Measurements from ENCODE around the gene BMP10.
A peak's percentile ranks its signal among the peaks of the same experiment; 100 is the strongest.

The BMP10 gene

DNA sequence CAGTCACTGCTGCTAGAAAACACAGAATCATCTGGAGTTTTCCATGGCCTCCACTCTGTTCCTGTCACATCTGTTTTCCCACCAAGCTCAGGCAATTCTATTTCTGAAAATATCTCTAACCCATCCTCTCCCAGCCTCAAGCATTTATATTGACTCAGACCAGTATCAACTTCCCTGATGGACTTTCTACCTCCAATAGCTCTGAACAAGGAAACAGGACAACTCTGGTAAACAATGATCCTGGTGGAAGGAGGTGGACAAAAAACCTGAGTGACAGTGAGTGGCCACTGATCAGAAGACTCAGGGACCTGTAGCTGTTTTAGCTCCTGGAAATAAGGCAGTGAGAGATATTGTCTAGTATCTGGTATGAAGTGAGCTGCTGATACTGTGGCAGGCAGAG is 23.4 kb downstream of the BMP10 start:
- DNase-seq, result peak; percentile 58

GRCh38 chr2:68846091-68846490 is 25.1 kb downstream of the BMP10 start:
- DNase-seq, result no peak

DNA sequence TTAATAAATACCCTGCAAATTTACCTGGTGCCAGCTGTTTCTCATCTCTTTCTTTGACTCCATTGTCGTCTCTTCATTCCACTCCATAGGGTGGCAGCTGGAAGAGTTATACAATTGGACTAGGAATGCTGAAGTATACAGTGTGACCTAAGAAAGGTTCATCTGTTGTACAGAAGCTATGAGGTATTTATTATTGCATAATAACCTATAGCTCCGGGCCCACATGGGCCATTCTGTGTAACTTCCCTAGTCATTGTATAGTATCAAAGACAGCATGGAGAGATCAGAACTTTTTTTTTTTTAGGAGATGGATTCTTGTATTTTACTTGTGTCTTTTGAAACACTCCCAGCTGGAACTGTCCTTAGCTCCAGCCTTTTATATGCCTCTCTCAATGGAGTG is 26.2 kb downstream of the BMP10 start:
- DNase-seq, result no peak

- DNase-seq, result peak; percentile 81
These were observed 31.9 kb downstream of the BMP10 start for GRCh38 chr2:68839260-68839833.

GRCh38 chr2:68838641-68839040 is 32.6 kb downstream of the BMP10 start:
- DNase-seq, result no peak

GRCh38 chr2:68837861-68838341 is 33.3 kb downstream of the BMP10 start:
- DNase-seq, result no peak

DNA sequence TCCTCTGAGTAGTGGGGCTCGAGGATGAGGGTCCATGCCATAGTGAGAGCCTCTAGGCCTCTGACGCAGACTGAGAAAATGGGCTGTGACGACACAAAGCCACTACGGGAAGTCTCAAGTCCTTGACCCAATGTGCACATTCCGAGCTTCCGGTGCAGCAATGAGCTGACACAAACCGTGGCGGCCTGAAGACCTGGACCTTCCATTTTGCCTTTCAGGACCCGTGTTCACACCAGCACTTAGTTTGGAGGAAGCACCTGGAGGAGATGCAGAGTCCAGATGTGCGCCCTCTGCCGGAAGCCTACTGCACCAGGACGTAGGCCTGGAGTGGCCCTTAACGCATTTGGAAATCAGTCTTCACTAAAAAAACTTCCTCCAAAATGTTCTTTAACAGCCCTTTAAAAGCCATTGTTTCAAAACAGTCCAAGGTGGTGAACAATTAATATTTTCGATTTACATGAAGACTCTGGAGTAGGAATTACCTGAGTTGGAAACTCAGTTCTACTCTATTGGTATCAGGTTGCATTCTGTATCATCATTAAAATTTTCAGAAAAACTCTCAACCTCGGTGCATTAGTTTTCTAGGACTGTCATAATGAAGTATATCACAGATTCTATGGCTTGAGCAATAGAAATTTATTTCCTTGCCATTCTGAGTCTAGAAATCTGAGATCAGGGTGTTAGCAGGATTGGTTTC is 33.9 kb downstream of the BMP10 start:
- peak; percentile 90 for DNase-seq

GRCh38 chr2:68835621-68836020 is 35.6 kb downstream of the BMP10 start:
- no peak for DNase-seq

- DNase-seq, result no peak
These were observed 36.3 kb downstream of the BMP10 start for GRCh38 chr2:68834737-68835376.

DNA sequence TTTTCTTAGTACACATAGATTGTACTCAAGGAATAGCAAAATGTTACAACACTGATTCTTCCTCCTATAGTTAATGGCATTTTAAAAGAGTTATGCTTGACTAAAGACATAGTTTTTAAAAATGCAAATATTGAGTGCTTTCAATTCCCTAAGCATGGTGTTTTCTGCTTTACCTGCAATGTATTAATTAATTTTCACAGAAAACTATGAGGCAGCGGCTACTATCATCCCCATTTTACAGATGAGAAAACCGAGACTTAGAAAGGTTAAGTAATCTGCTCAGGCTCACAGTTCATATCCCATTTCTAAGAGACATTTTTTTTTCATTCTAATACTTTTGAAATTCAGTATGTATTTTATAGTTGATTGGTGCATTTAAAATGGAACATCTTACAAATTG is 38.0 kb downstream of the BMP10 start:
- DNase-seq, result no peak

DNA sequence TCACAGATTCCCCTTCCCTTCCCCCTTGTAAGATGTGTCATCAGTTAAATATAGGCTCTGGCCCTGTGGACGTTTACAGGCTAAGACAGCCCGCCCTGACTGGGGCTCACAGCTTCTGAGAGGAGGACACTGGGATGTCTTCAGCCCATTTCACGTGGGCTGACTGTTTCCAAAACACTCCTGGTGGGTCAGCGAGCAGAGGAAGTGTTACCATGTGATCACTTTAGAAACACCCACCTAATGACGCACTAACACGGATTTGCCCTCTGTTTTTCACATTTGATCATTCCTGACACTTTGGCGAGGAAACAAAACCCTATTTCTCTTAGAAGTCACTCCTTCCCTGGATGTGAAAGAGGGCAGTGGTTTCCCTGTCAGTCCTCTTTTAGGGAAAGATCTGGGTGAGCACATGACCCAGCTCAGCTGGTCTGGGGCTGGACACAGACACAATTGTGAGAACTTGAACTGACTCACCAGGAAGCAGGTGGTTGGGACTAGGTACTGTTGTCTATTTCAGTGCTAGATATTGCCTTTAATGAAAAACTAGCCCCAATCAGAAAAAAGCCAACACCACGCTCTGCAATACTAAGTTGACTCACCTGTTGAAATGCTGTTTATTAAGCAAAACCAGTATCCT is 38.8 kb downstream of the BMP10 start:
- peak; percentile 88 for DNase-seq

DNA sequence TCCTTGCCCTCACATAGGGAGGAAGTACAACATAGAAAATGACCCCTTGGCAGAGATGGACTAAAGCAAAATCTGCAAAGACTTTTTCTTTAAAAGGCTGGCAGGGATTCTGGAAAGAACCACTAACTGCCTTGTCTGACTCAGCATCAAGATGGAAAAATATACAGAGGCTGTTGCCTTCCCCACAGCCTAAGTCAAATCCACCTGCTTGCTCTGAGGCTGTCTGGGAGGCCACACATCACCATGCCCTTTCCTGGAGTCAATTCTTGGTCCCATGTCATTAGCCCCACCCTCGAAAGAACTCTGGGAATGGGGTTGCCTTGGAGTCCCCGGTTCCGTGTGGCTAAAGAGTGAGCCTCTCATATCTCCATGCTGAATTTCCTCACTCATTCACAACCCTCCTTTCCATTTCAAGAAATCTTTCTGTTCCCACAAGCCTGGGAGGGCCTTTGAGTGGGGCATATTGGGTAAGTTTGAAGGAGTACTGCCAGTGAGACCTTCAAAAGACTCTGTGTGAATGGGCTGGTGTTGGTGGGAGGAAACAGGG is 39.4 kb downstream of the BMP10 start:
- peak; percentile 34 for DNase-seq

GRCh38 chr2:68829749-68830148 is 41.4 kb downstream of the BMP10 start:
- no peak for DNase-seq

DNA sequence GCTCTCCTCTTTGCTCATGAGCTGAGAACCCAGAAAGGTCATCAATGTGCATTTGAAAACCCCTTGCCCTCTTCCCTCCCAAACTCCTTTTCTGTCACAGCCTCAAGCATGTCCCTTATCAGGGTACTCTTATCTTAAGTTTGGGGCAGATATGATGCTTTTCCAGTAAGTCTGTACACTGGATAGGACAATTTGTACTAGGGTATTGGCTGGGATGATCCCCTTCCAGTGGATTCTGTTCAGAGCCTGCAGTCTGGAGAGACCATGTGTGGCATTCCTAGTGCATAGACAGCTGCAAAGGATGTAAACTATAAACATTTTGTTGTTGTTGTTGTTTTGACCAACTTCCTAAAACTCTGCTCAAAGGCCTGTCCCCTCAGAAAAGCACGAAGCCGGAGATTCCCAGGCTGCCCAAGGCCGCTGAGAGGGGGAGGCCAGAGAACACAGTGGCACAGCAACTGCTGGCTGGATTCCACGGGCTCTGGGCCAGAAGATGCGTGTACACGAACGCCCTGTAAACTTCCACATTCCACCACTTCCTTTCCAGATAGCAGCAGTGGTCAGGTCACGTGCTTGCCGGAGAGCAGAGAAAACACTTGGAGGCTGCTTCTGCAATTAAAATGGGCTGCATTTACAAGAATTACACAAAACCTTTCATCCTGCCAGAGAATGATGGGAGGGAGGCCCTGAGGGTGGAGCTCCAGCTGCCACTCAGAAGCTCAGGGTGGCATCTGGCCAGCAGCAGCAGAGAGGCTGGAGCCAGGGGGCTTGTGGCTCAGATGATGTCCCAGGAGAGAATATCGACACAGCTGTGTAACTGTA is 42.1 kb downstream of the BMP10 start:
- peak; percentile 39 for DNase-seq

DNA sequence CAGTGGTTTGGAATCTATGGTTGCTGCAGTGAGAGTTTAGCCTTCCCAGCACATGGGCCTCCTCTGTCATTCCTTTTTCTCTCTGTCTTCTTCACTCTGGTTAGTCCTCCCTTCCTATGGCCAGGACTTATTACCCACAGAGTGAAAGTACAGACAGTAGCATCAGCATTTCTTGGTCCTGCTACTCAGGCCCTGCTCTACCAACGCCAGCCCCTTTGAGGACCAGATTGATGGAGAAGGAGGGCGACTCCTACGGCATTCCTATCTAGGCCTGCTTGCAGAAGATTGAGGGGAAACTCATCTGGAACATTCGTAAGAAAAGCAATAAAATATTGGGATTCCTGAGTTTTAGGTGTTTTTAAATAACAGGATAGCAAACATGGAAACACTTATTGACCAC is 43.5 kb downstream of the BMP10 start:
- no peak for DNase-seq

DNA sequence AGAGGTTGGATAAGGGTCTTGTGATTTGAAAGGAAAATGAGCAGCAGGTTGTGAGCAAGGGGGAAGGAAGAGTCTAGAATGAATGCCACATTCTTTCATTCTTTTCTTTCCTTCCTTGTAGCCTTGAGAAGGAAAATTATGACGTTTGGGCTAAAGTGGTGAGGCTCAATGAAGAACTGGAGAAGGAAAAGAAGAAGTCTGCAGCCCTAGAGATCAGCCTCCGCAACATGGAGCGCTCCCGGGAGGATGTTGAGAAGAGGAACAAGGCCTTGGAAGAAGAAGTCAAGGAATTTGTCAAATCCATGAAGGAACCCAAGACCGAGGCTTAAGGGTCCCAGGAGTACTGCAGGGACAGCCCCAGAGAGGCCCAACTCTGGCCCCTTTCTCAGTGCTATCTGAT is 45.3 kb downstream of the BMP10 start:
- no peak for DNase-seq

DNA sequence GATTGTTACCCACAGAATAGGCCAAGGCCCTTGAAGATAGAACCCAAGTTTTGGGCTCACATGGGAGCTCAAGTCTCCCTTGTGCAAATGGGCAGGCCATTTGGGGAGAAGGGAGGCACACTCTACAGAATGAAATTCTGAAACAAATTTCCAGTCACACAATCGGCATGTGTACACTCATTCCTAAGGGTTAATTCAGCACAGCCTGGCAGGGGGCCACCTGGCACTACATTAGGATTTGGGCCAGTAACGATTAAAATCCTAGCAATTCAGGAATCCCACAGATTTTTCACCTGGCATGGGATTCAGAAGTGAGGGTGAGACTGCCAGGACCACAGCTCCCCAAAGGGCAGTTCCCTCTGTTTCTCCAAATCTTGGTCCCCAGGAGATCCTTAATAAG is 46.4 kb downstream of the BMP10 start:
- DNase-seq, result no peak

- DNase-seq, result no peak
These were observed 48.9 kb downstream of the BMP10 start for GRCh38 chr2:68822207-68822872.

DNA sequence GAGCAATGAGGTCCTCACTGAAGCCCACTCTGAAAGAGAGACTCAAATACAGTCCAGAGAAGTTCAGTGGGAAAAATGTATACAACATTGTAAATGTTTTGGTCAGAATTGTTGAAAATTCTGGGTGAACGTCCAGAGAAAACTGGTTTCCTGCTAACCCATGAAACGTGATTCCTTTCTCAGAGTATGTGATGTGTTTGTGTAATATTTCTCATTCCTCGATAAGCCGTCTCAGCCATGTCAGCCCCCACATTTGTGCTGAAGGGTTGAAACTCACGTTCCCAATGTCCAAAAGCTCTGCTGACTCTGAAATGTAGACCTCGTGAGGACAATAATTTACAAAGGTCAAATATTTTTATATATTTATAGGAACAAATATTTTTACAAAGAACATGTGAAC is 51.6 kb downstream of the BMP10 start:
- no peak for DNase-seq

DNA sequence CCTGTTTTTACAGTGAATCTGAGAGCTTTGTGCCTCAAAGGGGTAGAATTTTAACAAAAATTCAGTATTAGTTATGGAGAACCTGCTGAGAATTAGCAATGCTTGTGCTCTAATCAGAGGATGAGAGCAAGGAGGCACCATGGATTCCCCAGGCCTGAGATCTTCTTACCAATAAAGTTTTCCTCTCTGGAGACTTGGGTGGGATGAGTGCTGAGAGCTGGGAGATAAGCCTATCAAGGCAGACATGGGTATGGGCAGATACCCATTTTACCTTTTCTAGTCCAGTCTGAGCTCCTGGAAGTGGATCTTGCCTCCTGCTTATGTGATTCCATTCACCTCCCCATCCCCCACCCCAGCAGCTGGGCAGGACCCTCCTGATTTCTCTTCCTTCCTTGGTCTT is 53.9 kb downstream of the BMP10 start:
- no peak for DNase-seq

All from DMS53 (cell line).